NCI-H2081 (cell line): ENCODE data around the gene NRG3.
"Not testable (repeated sequence)": the region's sequence is repeated elsewhere in the genome, so short reads cannot be mapped to it uniquely, and the experiment has no call there.

ENCODE experiments used
- DNase-seq, 2 experiments: peaks; one replicate each; lab custom pipeline; 2025; lab: John Stamatoyannopoulos, UW

Gene NRG3

GRCh38 chr10:82922755-82923154 is 1047.8 kb downstream of the NRG3 start:
- no peak for DNase-seq

GRCh38 chr10:82924711-82925110 is 1049.7 kb downstream of the NRG3 start:
- DNase-seq: no peak

GRCh38 chr10:82925547-82925946 is 1050.6 kb downstream of the NRG3 start:
- no peak for DNase-seq

GRCh38 chr10:82932451-82932850 is 1057.5 kb downstream of the NRG3 start:
- no peak for DNase-seq

GRCh38 chr10:82934429-82934828 is 1059.4 kb downstream of the NRG3 start:
- DNase-seq: no peak

- no peak for DNase-seq
These were observed 1060.0 kb downstream of the NRG3 start for GRCh38 chr10:82934947-82935346.

- DNase-seq: no peak
These were observed 1063.3 kb downstream of the NRG3 start for GRCh38 chr10:82938331-82938730.

- no peak for DNase-seq
These were observed 1067.5 kb downstream of the NRG3 start for GRCh38 chr10:82942286-82943099.

- DNase-seq: no peak
These were observed 1068.1 kb downstream of the NRG3 start for GRCh38 chr10:82943142-82943541.

- DNase-seq: no peak
These were observed 1075.0 kb downstream of the NRG3 start for GRCh38 chr10:82949816-82950575.

GRCh38 chr10:82953331-82953730 is 1078.3 kb downstream of the NRG3 start:
- DNase-seq: no peak

- peak in 1 of 2 experiments; percentile 7 for DNase-seq
These were observed 1078.9 kb downstream of the NRG3 start for GRCh38 chr10:82953909-82954308.

GRCh38 chr10:82960421-82961060 is 1085.5 kb downstream of the NRG3 start:
- not testable (repeated sequence) for DNase-seq

GRCh38 chr10:82961864-82962263 is 1086.9 kb downstream of the NRG3 start:
- no peak for DNase-seq

- no peak for DNase-seq
These were observed 1091.1 kb downstream of the NRG3 start for GRCh38 chr10:82966130-82966529.

GRCh38 chr10:82968533-82968932 is 1093.5 kb downstream of the NRG3 start:
- DNase-seq: no peak

GRCh38 chr10:82969405-82969804 is 1094.4 kb downstream of the NRG3 start:
- peak in 1 of 2 experiments; percentile 19 for DNase-seq

GRCh38 chr10:82980321-82980720 is 1105.3 kb downstream of the NRG3 start:
- DNase-seq: no peak

GRCh38 chr10:82981137-82981723 is 1106.2 kb downstream of the NRG3 start:
- no peak for DNase-seq

- no peak for DNase-seq
These were observed 1107.2 kb downstream of the NRG3 start for GRCh38 chr10:82982110-82982608.

- DNase-seq: no peak
These were observed 1111.2 kb downstream of the NRG3 start for GRCh38 chr10:82986216-82986615.

- not testable (repeated sequence) for DNase-seq
These were observed 1131.5 kb downstream of the NRG3 start for GRCh38 chr10:83006479-83006878.
